Trophoblast cell (in vitro differentiated cells and primary cell): ENCODE results near the gene TPK1.

Experiments used
- DNase-seq, 2 donors: peaks; one replicate each; pipeline ENCODE4 v3.0.0-alpha.2; 2016
- H2AFZ ChIP-seq: 2 replicates; pipeline ENCODE4 v1.6.1; 2013; ENCODE audit warnings: low read length, moderate library complexity, mild to moderate bottlenecking; ENCODE audit not compliant: insufficient read depth, poor library complexity
- H2AK5ac ChIP-seq: 2 replicates; pipeline ENCODE4 v1.6.1; 2013; ENCODE audit warnings: mild to moderate bottlenecking, low read length
- H2BK120ac ChIP-seq: 2 replicates; pipeline ENCODE4 v1.6.1; 2013; ENCODE audit warnings: low read length, mild to moderate bottlenecking, moderate library complexity; ENCODE audit not compliant: insufficient read depth, poor library complexity
- H2BK12ac ChIP-seq: 2 replicates; pipeline ENCODE4 v1.6.1; 2013; ENCODE audit warnings: mild to moderate bottlenecking, low read length, moderate library complexity
- H2BK5ac ChIP-seq: 2 replicates; pipeline ENCODE4 v1.6.1; 2013; ENCODE audit warnings: low read length, low read depth, moderate library complexity, mild to moderate bottlenecking; ENCODE audit not compliant: poor library complexity
- H3K14ac ChIP-seq: 2 replicates; pipeline ENCODE4 v1.6.1; 2013; ENCODE audit warnings: mild to moderate bottlenecking, low read length
- H3K18ac ChIP-seq: 2 replicates; pipeline ENCODE4 v1.6.1; 2013; ENCODE audit warnings: mild to moderate bottlenecking, low read length
- H3K23ac ChIP-seq: 2 replicates; pipeline ENCODE4 v1.6.1; 2013; ENCODE audit warnings: low read length
- H3K27ac ChIP-seq: 2 replicates; pipeline ENCODE4 v1.5.1; 2013; ENCODE audit warnings: low read depth, mild to moderate bottlenecking, inconsistent platforms, low read length, moderate library complexity
- H3K27me3 ChIP-seq: 2 replicates; pipeline ENCODE4 v1.6.1; 2013; ENCODE audit warnings: inconsistent platforms, mild to moderate bottlenecking, low read length, moderate library complexity; ENCODE audit not compliant: insufficient read depth
- H3K36me3 ChIP-seq, 2 experiments: 1 replicate in 1 of 2; 2 replicates in 1 of 2; pipeline ENCODE4 v1.6.1; 2013; ENCODE audit warnings: low read length in 2 of 2, mild to moderate bottlenecking in 2 of 2, moderate library complexity in 1 of 2; ENCODE audit not compliant: insufficient read depth in 2 of 2, control insufficient read depth in 1 of 2
- H3K4ac ChIP-seq: 2 replicates; pipeline ENCODE4 v1.6.1; 2013; ENCODE audit warnings: low read depth, mild to moderate bottlenecking, low read length, moderate library complexity
- H3K4me1 ChIP-seq, 2 experiments: 1 replicate in 1 of 2; 2 replicates in 1 of 2; pipeline ENCODE4 v1.6.1; 2013; ENCODE audit warnings: low read length in 2 of 2, mild to moderate bottlenecking in 2 of 2, moderate library complexity in 1 of 2; ENCODE audit not compliant: insufficient read depth in 2 of 2, control insufficient read depth in 1 of 2
- H3K4me2 ChIP-seq: 2 replicates; pipeline ENCODE4 v1.6.1; 2013; ENCODE audit warnings: inconsistent platforms, mild to moderate bottlenecking, low read length, moderate library complexity
- H3K4me3 ChIP-seq: 2 replicates; pipeline ENCODE4 v1.5.1; 2013; ENCODE audit warnings: mild to moderate bottlenecking, low read depth, low read length, inconsistent platforms
- H3K79me1 ChIP-seq: one replicate; pipeline ENCODE4 v1.6.1; 2013; ENCODE audit warnings: low read length
- H3K79me2 ChIP-seq: 2 replicates; pipeline ENCODE4 v1.6.1; 2013; ENCODE audit warnings: low read length, mild to moderate bottlenecking; ENCODE audit not compliant: control insufficient read depth, insufficient read depth, poor library complexity
- H3K9ac ChIP-seq: 2 replicates; pipeline ENCODE4 v1.6.1; 2013; ENCODE audit warnings: mild to moderate bottlenecking, low read length
- H3K9me3 ChIP-seq: 2 replicates; pipeline ENCODE4 v1.6.1; 2013; ENCODE audit warnings: low read depth, mild to moderate bottlenecking, control low read depth, inconsistent platforms, low read length; ENCODE audit not compliant: insufficient read depth
- H4K12ac ChIP-seq: 2 replicates; pipeline ENCODE4 v1.6.1; 2013; ENCODE audit warnings: low read depth, mild to moderate bottlenecking, low read length, moderate library complexity
- H4K8ac ChIP-seq: 2 replicates; pipeline ENCODE4 v1.6.1; 2013; ENCODE audit warnings: low read depth, mild to moderate bottlenecking, low read length, moderate library complexity
- H4K91ac ChIP-seq: one replicate; pipeline ENCODE4 v1.6.1; 2013; ENCODE audit warnings: low read depth, mild to moderate bottlenecking, low read length, moderate library complexity
- WGBS: extraction: QIAGEN DNeasy Blood & Tissue Kit; methylation state at CpG from one replicate; pipeline ENCODE4 v1.1.7; 2013; ENCODE audit warnings: missing lambda C conversion rate; ENCODE audit not compliant: insufficient read length, insufficient coverage; ENCODE audit errors: extremely low coverage; 5-methylcytosine and 5-hydroxymethylcytosine counted together

Gene TPK1

GRCh38 chr7:144629598-144629997 lies 206.3 kb downstream of the TPK1 start:
- no peak overlapping the region for H4K12ac ChIP-seq
- H3K36me3 ChIP-seq = no peaks in the 10 kb centered on the region
- no peak for DNase-seq
- H3K23ac ChIP-seq = no peak overlapping the region
- no peak overlapping the region for H4K8ac ChIP-seq
- H3K79me1 ChIP-seq = no peaks in the 10 kb centered on the region
- no peaks in the 10 kb centered on the region for H3K4me1 ChIP-seq
- no peak overlapping the region for H3K4me3 ChIP-seq
- no peak overlapping the region for H2BK12ac ChIP-seq
- H3K27me3 ChIP-seq = no peaks in the 10 kb centered on the region
- H3K9me3 ChIP-seq = peaks cover 5% of the 10 kb centered on the region
- no peak overlapping the region for H3K9ac ChIP-seq
- no peak overlapping the region for H2BK5ac ChIP-seq
- H4K91ac ChIP-seq = no peak overlapping the region
- no peak overlapping the region for H2AFZ ChIP-seq
- H3K14ac ChIP-seq = no peak overlapping the region
- H3K27ac ChIP-seq = no peak overlapping the region
- no peak overlapping the region for H3K18ac ChIP-seq
- no peaks in the 10 kb centered on the region for H3K79me2 ChIP-seq
- no peak overlapping the region for H2BK120ac ChIP-seq
- H2AK5ac ChIP-seq = no peak overlapping the region
- no peak overlapping the region for H3K4ac ChIP-seq
- H3K4me2 ChIP-seq = no peak overlapping the region

DNA sequence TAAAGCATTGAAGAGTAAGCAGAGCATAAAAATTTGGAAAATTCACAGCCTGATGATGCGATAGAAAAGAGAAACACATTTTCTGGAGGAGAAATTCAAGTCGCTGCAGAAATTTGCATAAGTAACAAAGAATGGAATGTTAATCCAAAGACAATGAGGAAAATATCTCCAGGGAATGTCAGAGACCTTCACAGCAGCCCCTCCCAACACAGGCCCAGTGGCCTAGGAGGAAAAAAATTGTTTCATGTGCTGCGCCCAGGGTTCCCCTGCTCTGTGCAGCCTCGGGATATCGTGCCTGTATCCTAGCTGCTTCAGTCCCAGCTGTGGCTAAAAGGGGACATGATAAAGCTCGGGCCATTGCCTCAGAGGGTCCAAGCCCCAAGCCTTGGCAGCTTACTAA lies 206.8 kb downstream of the TPK1 start:
- no CpG with 5 or more reads among the region's 6 CpGs for WGBS
- H3K4me3 ChIP-seq = no peak overlapping the region

GRCh38 chr7:144628176-144628575 lies 207.7 kb downstream of the TPK1 start:
- H2BK12ac ChIP-seq = no peak overlapping the region

More for the DNA sequence above, 206.8 kb downstream of the TPK1 start:
- Histone ChIP-seq H3K9me3 (peaks cover 5% of the 10 kb centered on the region), H3K4me2 (no peak overlapping the region), H3K27me3 (no peaks in the 10 kb centered on the region), H3K4ac (no peak overlapping the region), H3K36me3 (no peaks in the 10 kb centered on the region), H4K8ac (no peak overlapping the region), H3K9ac (no peak overlapping the region), H2BK5ac (no peak overlapping the region), H3K4me1 (no peaks in the 10 kb centered on the region), H2AK5ac (no peak overlapping the region), H4K12ac (no peak overlapping the region), H2BK120ac (no peak overlapping the region), H3K27ac (no peak overlapping the region), H2BK12ac (no peak overlapping the region), H3K18ac (no peak overlapping the region), H3K79me1 (no peaks in the 10 kb centered on the region), H4K91ac (no peak overlapping the region), H3K23ac (no peak overlapping the region), H3K14ac (no peak overlapping the region), H3K79me2 (no peaks in the 10 kb centered on the region), H2AFZ (no peak overlapping the region)
- no peak for DNase-seq

GRCh38 chr7:144622745-144623144 lies 213.1 kb downstream of the TPK1 start:
- Histone ChIP-seq H4K91ac (no peak overlapping the region), H3K27ac (no peak overlapping the region), H3K14ac (no peak overlapping the region), H3K9ac (no peak overlapping the region), H2BK12ac (no peak overlapping the region), H3K4me1 (no peaks in the 10 kb centered on the region), H2BK5ac (no peak overlapping the region), H2AK5ac (no peak overlapping the region), H3K36me3 (no peaks in the 10 kb centered on the region), H3K4ac (no peak overlapping the region), H3K18ac (no peak overlapping the region), H3K27me3 (no peaks in the 10 kb centered on the region), H3K79me2 (no peaks in the 10 kb centered on the region), H4K8ac (no peak overlapping the region), H2AFZ (no peak overlapping the region), H3K23ac (no peak overlapping the region), H2BK120ac (no peak overlapping the region), H3K79me1 (no peaks in the 10 kb centered on the region), H3K4me3 (no peak overlapping the region), H4K12ac (no peak overlapping the region), H3K9me3 (peaks cover 2% of the 10 kb centered on the region), H3K4me2 (no peak overlapping the region)
- no peak for DNase-seq
- no CpG with 5 or more reads among the region's 3 CpGs for WGBS

More at GRCh38 chr7:144628176-144628575, 207.7 kb downstream of the TPK1 start:
- no peak overlapping the region for H2BK120ac ChIP-seq
- H2AFZ ChIP-seq = no peak overlapping the region
- H4K8ac ChIP-seq = no peak overlapping the region
- no peak overlapping the region for H2AK5ac ChIP-seq
- no peak overlapping the region for H4K91ac ChIP-seq
- H3K27me3 ChIP-seq = no peaks in the 10 kb centered on the region
- H3K79me2 ChIP-seq = no peaks in the 10 kb centered on the region
- no peak overlapping the region for H3K18ac ChIP-seq
- no peak overlapping the region for H2BK5ac ChIP-seq
- H3K23ac ChIP-seq = no peak overlapping the region
- H3K4me2 ChIP-seq = no peak overlapping the region
- no peak overlapping the region for H4K12ac ChIP-seq
- DNase-seq = no peak
- H3K4ac ChIP-seq = no peak overlapping the region
- H3K27ac ChIP-seq = no peak overlapping the region
- H3K14ac ChIP-seq = no peak overlapping the region
- H3K4me1 ChIP-seq = no peaks in the 10 kb centered on the region
- H3K9me3 ChIP-seq = peaks cover 5% of the 10 kb centered on the region
- H3K36me3 ChIP-seq = no peaks in the 10 kb centered on the region
- no peak overlapping the region for H3K9ac ChIP-seq
- no peak overlapping the region for H3K4me3 ChIP-seq
- H3K79me1 ChIP-seq = no peaks in the 10 kb centered on the region
- WGBS = no CpG with 5 or more reads among the region's 2 CpGs
